Measurements from ENCODE around the gene PIP4K2A.

DNA sequence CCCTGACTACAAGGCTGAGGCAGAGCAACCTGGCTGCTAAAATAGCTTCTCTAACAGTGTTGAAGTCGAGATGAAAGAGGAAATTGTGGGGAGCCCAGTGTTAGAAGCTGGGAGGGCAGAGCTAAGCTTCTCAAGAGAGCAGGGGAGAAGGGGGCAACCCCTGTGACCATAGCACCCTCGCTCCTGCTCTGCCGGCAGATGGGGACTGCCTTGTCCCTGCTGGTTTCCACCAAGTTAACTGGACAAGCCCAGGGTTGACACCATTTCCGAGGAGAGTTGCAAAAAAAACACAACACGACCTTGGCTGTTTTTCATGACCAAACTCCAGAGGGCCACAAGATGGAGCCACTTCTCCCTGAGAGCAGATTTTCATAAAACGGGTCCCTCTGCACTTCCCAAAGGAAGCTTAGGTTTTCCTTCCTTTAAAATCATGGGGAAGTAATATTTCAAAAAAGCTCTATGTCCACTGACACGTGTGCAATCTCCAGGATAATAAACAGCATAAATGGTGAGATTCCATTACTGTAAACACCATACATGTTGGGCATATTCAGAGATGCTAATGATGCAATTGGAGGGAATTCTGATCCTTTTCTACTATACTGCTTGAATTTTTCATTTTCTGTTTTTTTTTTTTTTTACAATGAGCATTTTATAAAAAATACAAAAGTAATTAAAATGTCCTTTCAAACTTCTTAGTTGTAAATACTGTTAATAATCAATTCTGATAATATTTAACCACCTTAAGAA lies 140.4 kb downstream of the PIP4K2A start:
- TF ChIP-seq, protein P1, sequence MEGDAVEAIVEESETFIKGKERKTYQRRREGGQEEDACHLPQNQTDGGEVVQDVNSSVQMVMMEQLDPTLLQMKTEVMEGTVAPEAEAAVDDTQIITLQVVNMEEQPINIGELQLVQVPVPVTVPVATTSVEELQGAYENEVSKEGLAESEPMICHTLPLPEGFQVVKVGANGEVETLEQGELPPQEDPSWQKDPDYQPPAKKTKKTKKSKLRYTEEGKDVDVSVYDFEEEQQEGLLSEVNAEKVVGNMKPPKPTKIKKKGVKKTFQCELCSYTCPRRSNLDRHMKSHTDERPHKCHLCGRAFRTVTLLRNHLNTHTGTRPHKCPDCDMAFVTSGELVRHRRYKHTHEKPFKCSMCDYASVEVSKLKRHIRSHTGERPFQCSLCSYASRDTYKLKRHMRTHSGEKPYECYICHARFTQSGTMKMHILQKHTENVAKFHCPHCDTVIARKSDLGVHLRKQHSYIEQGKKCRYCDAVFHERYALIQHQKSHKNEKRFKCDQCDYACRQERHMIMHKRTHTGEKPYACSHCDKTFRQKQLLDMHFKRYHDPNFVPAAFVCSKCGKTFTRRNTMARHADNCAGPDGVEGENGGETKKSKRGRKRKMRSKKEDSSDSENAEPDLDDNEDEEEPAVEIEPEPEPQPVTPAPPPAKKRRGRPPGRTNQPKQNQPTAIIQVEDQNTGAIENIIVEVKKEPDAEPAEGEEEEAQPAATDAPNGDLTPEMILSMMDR (IDR thresholded peaks at IDR 0.05), result no peak
- TF ChIP-seq EP300 (IDR thresholded peaks at IDR 0.05), result no peak
